Measurements from ENCODE around the gene TOP3A. TPM values are rescaled to one million over a fixed set of nuclear protein-coding genes. Genes with fewer than 3 reads are reported as not detected.

Gene TOP3A
- total RNA-seq, 1 experiment from 2014 or later: 48.8 TPM

DNA sequence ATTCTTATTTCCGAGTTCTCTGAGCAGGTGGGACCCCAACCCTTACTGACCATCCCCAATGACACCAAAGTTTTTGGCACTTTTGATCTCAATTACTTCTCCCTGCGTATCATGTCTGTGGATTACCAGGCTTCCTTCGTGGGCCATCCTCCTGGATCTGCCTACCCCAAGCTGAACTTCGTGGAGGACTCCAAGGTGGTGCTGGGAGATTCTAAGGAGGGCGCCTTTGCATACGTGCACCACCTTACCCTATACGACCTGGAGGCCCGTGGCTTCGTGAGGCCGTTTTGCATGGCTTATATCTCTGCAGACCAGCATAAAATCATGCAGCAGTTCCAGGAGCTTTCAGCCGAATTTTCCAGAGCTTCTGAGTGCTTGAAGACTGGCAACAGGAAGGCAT, 1.2 kb upstream of the TOP3A start (continued):
- TF ChIP-seq CEBPB (IDR thresholded peaks at IDR 0.05; ENCODE audit: low read depth) (no peak), ZNF274 (IDR thresholded peaks at IDR 0.05; ENCODE audit: low read depth, low read length) (no peak), SRF (IDR thresholded peaks at IDR 0.05; ENCODE audit: low read depth) (no peak)

- POLR2A ChIA-PET: no interaction called here
- H4K20me1 ChIP-seq (ENCODE audit: insufficient read depth): no peaks in the 10 kb centered on the region
- H3K4me3 ChIP-seq (replicated peaks in 1 of 2; ENCODE audit: low read depth in 1 of 2, low read length in 2 of 2): peak overlapping the region; percentile 93
- H3K79me2 ChIP-seq (ENCODE audit: insufficient read depth, low read length): peaks cover 76% of the 10 kb centered on the region
- H3K27me3 ChIP-seq (ENCODE audit: insufficient read depth, low read length): no peaks in the 10 kb centered on the region
- BruUV-seq (replicated peaks): TSS peak; percentile 66
- H3K4me1 ChIP-seq (ENCODE audit: control insufficient read depth in 1 of 2, insufficient read depth in 2 of 2, low read length in 2 of 2): peaks cover 10 to 19% of the 10 kb centered on the region in 2 experiments
- RAD21 ChIA-PET (ENCODE audit: low non-redundant PET in 1 of 2, low total read pairs in 2 of 2, uncharacterized antibody in 2 of 2, unreplicated experiment in 2 of 2): no interaction called here
- H3K9ac ChIP-seq (ENCODE audit: low read length): peak overlapping the region; percentile 87
- H3K9me3 ChIP-seq (ENCODE audit: control insufficient read depth in 1 of 2, insufficient read depth in 1 of 2, low read depth in 1 of 2, low read length in 2 of 2): no peaks in the 10 kb centered on the region; a peak in 1 of 4 replicates
- no peak overlapping the region for H2AFZ ChIP-seq (ENCODE audit: low read depth, low read length, poor library complexity, severe bottlenecking)
- peak overlapping the region; percentile 75 for H3K4me2 ChIP-seq (ENCODE audit: low read length)
- H3K36me3 ChIP-seq (ENCODE audit: control insufficient read depth in 1 of 2, insufficient read depth in 2 of 2, low read length in 2 of 2): peaks cover 3 to 22% of the 10 kb centered on the region in 2 experiments; a peak in 2 of 4 replicates
- CTCF ChIA-PET: no interaction called here
- ATAC-seq (no peak), DNase-seq (ENCODE audit: low read depth, low spot score) (no peak)
- H3K27ac ChIP-seq (ENCODE audit: low read depth, low read length): peak overlapping the region; percentile 78
- H3K9me2 ChIP-seq (ENCODE audit: insufficient read depth): no peaks in the 10 kb centered on the region
- TF ChIP-seq, protein P1, sequence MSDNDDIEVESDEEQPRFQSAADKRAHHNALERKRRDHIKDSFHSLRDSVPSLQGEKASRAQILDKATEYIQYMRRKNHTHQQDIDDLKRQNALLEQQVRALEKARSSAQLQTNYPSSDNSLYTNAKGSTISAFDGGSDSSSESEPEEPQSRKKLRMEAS (IDR thresholded peaks at IDR 0.05): no peak
- TF ChIP-seq ZFX (IDR thresholded peaks at IDR 0.05): peak; percentile 30; the same call in 1 of the 2 replicates
- intact Hi-C loops (cut with micrococcal nuclease): no loop called here
Observed at GRCh38 chr17:18315562-18315922, 748 bp upstream of the TOP3A start.

DNA sequence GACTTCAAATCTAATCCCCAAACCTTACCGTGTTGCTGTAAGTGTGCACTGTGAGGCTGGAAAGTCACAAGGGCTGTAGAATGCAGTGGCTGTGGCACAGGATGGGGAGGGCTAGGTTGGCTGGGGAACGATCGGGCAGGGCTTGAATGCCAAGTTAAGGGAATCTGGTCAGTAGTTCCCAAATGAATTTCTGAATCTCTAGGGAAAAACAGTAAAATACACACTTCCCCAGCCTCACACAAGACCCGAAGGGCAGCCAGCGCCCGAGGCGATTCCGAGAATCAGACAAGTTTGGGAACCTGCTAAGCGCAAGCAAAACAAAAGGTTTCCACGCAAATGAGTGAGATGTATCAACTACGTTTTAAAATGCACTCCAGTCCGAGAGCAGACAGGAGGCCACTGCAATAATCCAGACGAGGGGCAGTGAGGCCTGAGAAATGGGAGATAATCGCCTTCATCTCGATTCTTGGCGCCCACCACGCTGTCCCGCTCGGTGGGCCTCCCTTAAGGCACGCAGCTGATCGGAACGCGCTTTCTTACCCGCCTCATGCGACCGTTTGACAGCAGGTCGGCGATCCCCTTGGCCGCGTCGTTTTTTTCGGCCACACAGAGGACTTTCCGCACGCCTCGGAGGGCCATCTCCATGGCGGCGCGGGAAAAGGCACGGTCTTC, 599 bp downstream of the TOP3A start:
- ATAC-seq: no peak
- no peak for DNase-seq (ENCODE audit: low read depth, low spot score)
- H3K79me2 ChIP-seq (ENCODE audit: insufficient read depth, low read length): peaks cover 88% of the 10 kb centered on the region
- peaks cover 10 to 19% of the 10 kb centered on the region in 2 experiments for H3K4me1 ChIP-seq (ENCODE audit: control insufficient read depth in 1 of 2, insufficient read depth in 2 of 2, low read length in 2 of 2)
- RAD21 ChIA-PET (ENCODE audit: low non-redundant PET in 1 of 2, low total read pairs in 2 of 2, uncharacterized antibody in 2 of 2, unreplicated experiment in 2 of 2): no interaction called here
- H3K9me2 ChIP-seq (ENCODE audit: insufficient read depth): no peaks in the 10 kb centered on the region
- H4K20me1 ChIP-seq (ENCODE audit: insufficient read depth): no peaks in the 10 kb centered on the region
- POLR2A ChIA-PET: no interaction called here
- no TSS peak for BruUV-seq (replicated peaks)
- CTCF ChIA-PET: interaction anchor here (1.0 kb wide), 1 partner anchor 14 kb away, joined by 3 read pairs; no protein-coding TSS in a partner anchor
- no peaks in the 10 kb centered on the region for H3K27me3 ChIP-seq (ENCODE audit: insufficient read depth, low read length)
- H3K9me3 ChIP-seq (ENCODE audit: control insufficient read depth in 1 of 2, insufficient read depth in 1 of 2, low read depth in 1 of 2, low read length in 2 of 2): no peaks in the 10 kb centered on the region; a peak in 1 of 4 replicates
- intact Hi-C loops (cut with micrococcal nuclease): loop anchor here (5.0 kb wide), 1 partner anchor 52 kb away; the partner anchor contains the start of gene MIEF2
- H2AFZ ChIP-seq (ENCODE audit: low read depth, low read length, poor library complexity, severe bottlenecking): peak overlapping the region; percentile 39
- H3K27ac ChIP-seq (ENCODE audit: low read depth, low read length): peak overlapping the region; percentile 78
- peak overlapping the region; percentile 87 for H3K9ac ChIP-seq (ENCODE audit: low read length)
- peak overlapping the region; percentile 75 for H3K4me2 ChIP-seq (ENCODE audit: low read length)
- H3K36me3 ChIP-seq (ENCODE audit: control insufficient read depth in 1 of 2, insufficient read depth in 2 of 2, low read length in 2 of 2): peaks cover 3 to 24% of the 10 kb centered on the region in 2 experiments; a peak in 2 of 4 replicates
- peak overlapping the region; percentile 93 for H3K4me3 ChIP-seq (replicated peaks in 1 of 2; ENCODE audit: low read depth in 1 of 2, low read length in 2 of 2)
- no peak for TF ChIP-seq JUND (IDR thresholded peaks at IDR 0.05)
- TF ChIP-seq, protein P2, sequence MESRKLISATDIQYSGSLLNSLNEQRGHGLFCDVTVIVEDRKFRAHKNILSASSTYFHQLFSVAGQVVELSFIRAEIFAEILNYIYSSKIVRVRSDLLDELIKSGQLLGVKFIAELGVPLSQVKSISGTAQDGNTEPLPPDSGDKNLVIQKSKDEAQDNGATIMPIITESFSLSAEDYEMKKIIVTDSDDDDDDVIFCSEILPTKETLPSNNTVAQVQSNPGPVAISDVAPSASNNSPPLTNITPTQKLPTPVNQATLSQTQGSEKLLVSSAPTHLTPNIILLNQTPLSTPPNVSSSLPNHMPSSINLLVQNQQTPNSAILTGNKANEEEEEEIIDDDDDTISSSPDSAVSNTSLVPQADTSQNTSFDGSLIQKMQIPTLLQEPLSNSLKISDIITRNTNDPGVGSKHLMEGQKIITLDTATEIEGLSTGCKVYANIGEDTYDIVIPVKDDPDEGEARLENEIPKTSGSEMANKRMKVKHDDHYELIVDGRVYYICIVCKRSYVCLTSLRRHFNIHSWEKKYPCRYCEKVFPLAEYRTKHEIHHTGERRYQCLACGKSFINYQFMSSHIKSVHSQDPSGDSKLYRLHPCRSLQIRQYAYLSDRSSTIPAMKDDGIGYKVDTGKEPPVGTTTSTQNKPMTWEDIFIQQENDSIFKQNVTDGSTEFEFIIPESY (IDR thresholded peaks at IDR 0.05; ENCODE audit: extremely low read depth, insufficient replicate concordance, low read length): no peak
- TF ChIP-seq TCF7L2 (IDR thresholded peaks at IDR 0.05; ENCODE audit: borderline replicate concordance, extremely low read depth, insufficient read depth, insufficient read length): no peak
- no peak for TF ChIP-seq EGR1 (IDR thresholded peaks at IDR 0.05; ENCODE audit: low read depth)
- TF ChIP-seq CBX3 (IDR thresholded peaks at IDR 0.05; ENCODE audit: low read depth): no peak
- TF ChIP-seq SIN3A (IDR thresholded peaks at IDR 0.05; ENCODE audit: low read depth): peak; percentile 27; the same call in 1 of the 2 replicates
- no peak for TF ChIP-seq ATF3 (IDR thresholded peaks at IDR 0.05)
- TF ChIP-seq ELF1 (IDR thresholded peaks at IDR 0.05; ENCODE audit: borderline replicate concordance, low read depth): no peak
- TF ChIP-seq CEBPB (IDR thresholded peaks at IDR 0.05; ENCODE audit: low read depth): no peak
- no peak for TF ChIP-seq SP1 (IDR thresholded peaks at IDR 0.05; ENCODE audit: low read depth)
- TF ChIP-seq ZNF274 (IDR thresholded peaks at IDR 0.05; ENCODE audit: low read depth, low read length): no peak
